GM12878 (cell line): ENCODE data around the gene RALGAPA1.

Source experiments
- CTCF ChIP-seq, 3 experiments: IDR thresholded peaks in 2 of 3; conservative IDR thresholded peaks in 1 of 3; 2 replicates each; pipeline ENCODE4 v1.5.1; 2011; ENCODE audit warnings: low read depth in 3 of 3, low read length in 3 of 3, mild to moderate bottlenecking in 3 of 3, control low read depth in 2 of 3, moderate library complexity in 2 of 3, inconsistent platforms in 1 of 3, mixed read lengths in 1 of 3; ENCODE audit not compliant: control insufficient read depth in 2 of 3, insufficient read depth in 1 of 3; ENCODE audit errors: extremely low read depth in 1 of 3
- EED ChIP-seq: sonication (generic); IDR thresholded peaks from 2 replicates; pipeline ENCODE4 v1.6.1; 2016; ENCODE audit warnings: antibody characterized with exemption, low read depth
- EP300 ChIP-seq, 2 experiments: fragments of 150-350 bp in 1 of 2; IDR thresholded peaks; 2 replicates each; pipeline ENCODE4 v1.6.1; 2011 to 2012; ENCODE audit warnings: low read depth in 2 of 2, low read length in 2 of 2, borderline replicate concordance in 1 of 2, improper control_type of control experiment in 1 of 2, inconsistent platforms in 1 of 2; ENCODE audit not compliant: control insufficient read depth in 1 of 2
- ETV6 ChIP-seq, 2 experiments: fragments of 450-650 bp in 1 of 2; IDR thresholded peaks in 1 of 2; conservative IDR thresholded peaks in 1 of 2; 2 replicates each; pipeline ENCODE4 v1.6.1; 2014; ENCODE audit warnings: antibody characterized with exemption in 1 of 2, borderline replicate concordance in 1 of 2, low read depth in 1 of 2, mild to moderate bottlenecking in 1 of 2, moderate library complexity in 1 of 2
- HDAC6 ChIP-seq: fragments of 200-600 bp; sonication (generic); IDR thresholded peaks from one replicate; pipeline ENCODE4 v1.8.0; 2017; ENCODE audit warnings: antibody characterized with exemption; ENCODE audit not compliant: unreplicated experiment
- POLR2A ChIP-seq: IDR thresholded peaks from 2 replicates; pipeline ENCODE4 v1.6.1; 2011; ENCODE audit warnings: low read depth, mild to moderate bottlenecking, low read length
- SPI1 ChIP-seq: IDR thresholded peaks from 2 replicates; pipeline ENCODE4 v1.6.1; 2011; ENCODE audit warnings: low read depth, mild to moderate bottlenecking, low read length, moderate library complexity, borderline replicate concordance; ENCODE audit not compliant: insufficient read depth
- SRF ChIP-seq, 2 experiments: IDR thresholded peaks; 2 replicates each; pipeline ENCODE4 v1.6.1; 2011; ENCODE audit warnings: low read depth in 2 of 2, low read length in 2 of 2, mild to moderate bottlenecking in 1 of 2, moderate library complexity in 1 of 2
- ZNF274 ChIP-seq: IDR thresholded peaks from one replicate; pipeline ENCODE4 v1.8.0; 2011; ENCODE audit not compliant: insufficient read length, insufficient read depth
- TF ChIP-seq, protein P1 (sequence below): IDR thresholded peaks from 2 replicates; pipeline ENCODE4 v1.6.1; 2012; ENCODE audit warnings: mild to moderate bottlenecking, low read depth, low read length

DNA sequence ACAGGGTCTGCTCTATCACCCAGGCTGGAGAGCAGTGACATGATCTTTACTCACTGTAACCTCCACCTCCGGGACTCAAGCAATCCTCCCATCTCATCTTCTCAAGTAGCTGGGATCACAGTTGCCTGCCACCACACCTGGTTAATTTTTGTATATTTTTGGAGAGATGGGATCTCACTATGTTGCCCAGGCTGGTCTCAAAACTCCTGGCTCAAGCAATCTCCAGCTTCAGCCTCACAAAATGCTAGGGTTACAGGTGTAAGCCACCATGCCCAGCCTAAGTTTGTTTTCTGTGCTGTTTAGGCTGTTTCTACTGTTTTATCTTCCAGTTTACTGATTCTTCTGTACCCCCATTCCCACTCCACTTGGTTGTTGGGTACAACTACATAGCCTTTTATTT lies 208.8 kb downstream of the RALGAPA1 start:
- TF ChIP-seq EP300 (IDR thresholded peaks at IDR 0.05; ENCODE audit: borderline replicate concordance in 1 of 2, control insufficient read depth in 1 of 2, low read depth in 2 of 2, low read length in 2 of 2) (no peak), POLR2A (no peak), SRF (IDR thresholded peaks at IDR 0.05; ENCODE audit: low read depth in 2 of 2, low read length in 2 of 2) (no peak), ZNF274 (no peak), CTCF (IDR thresholded peaks at IDR 0.05 in 2 of 3, conservative IDR thresholded peaks at IDR 0.05 in 1 of 3; ENCODE audit: control insufficient read depth in 2 of 3, extremely low read depth in 1 of 3, insufficient read depth in 1 of 3, low read depth in 3 of 3, low read length in 3 of 3) (no peak), ETV6 (conservative IDR thresholded peaks at IDR 0.05 in 1 of 2, IDR thresholded peaks at IDR 0.05 in 1 of 2; ENCODE audit: borderline replicate concordance in 1 of 2, low read depth in 1 of 2) (no peak), SPI1 (no peak), EED (no peak), HDAC6 (no peak)
- TF ChIP-seq, protein P1, sequence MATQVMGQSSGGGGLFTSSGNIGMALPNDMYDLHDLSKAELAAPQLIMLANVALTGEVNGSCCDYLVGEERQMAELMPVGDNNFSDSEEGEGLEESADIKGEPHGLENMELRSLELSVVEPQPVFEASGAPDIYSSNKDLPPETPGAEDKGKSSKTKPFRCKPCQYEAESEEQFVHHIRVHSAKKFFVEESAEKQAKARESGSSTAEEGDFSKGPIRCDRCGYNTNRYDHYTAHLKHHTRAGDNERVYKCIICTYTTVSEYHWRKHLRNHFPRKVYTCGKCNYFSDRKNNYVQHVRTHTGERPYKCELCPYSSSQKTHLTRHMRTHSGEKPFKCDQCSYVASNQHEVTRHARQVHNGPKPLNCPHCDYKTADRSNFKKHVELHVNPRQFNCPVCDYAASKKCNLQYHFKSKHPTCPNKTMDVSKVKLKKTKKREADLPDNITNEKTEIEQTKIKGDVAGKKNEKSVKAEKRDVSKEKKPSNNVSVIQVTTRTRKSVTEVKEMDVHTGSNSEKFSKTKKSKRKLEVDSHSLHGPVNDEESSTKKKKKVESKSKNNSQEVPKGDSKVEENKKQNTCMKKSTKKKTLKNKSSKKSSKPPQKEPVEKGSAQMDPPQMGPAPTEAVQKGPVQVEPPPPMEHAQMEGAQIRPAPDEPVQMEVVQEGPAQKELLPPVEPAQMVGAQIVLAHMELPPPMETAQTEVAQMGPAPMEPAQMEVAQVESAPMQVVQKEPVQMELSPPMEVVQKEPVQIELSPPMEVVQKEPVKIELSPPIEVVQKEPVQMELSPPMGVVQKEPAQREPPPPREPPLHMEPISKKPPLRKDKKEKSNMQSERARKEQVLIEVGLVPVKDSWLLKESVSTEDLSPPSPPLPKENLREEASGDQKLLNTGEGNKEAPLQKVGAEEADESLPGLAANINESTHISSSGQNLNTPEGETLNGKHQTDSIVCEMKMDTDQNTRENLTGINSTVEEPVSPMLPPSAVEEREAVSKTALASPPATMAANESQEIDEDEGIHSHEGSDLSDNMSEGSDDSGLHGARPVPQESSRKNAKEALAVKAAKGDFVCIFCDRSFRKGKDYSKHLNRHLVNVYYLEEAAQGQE = no peak
